Measurements from ENCODE around the gene SIGLEC9. TPM values are rescaled to one million over a fixed set of nuclear protein-coding genes. Genes with fewer than 3 reads are reported as not detected.

Gene SIGLEC9
- 1 to 10 TPM in 3 of 4 donors, under 1 TPM in 1; 0.97 to 2.3 (median 1.3) TPM for polyA plus RNA-seq (ENCODE audit: insufficient read length in 4 of 4)

DNA sequence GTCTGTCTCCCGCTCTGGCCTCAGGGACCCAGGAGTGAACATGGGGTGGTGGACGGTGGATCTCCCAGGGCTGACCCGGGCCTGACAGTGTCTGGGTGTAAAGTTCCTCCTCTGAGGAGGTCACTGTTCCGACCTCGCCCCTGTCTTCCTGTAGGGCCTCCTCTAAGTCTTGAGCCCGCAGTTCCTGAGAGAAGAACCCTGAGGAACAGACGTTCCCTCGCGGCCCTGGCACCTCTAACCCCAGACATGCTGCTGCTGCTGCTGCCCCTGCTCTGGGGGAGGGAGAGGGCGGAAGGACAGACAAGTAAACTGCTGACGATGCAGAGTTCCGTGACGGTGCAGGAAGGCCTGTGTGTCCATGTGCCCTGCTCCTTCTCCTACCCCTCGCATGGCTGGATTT, at the start of gene SIGLEC9:
Gene SIGLEC9, plus strand, starts transcription at position 178 of the 400 bp plus-strand sequence. Its CDS starts 69 bp downstream, at position 247.
- DNase-seq (ENCODE audit: low read depth in 4 of 4, low spot score in 3 of 4) = no peak

DNA sequence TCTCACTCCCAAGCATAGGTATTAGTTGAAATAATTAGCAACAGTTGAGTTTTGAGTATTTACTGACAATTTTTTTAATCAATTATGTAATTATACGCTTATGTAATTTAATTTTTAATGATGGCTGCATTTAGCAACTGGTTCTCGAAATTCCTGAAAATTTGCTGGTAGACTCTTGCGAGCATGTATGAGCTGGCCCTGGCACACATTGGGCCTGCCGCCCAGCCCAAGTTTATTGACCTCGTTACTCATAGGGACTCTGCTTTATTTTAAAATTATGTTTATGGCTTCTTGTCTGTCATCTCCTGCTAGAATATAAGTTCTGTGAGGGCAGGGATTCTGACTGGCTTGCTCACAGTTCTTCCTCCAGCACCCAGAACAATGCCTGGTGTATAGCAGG, 48.7 kb upstream of the SIGLEC9 start:
- no peak for DNase-seq (ENCODE audit: low read depth in 4 of 4, low spot score in 3 of 4)

DNA sequence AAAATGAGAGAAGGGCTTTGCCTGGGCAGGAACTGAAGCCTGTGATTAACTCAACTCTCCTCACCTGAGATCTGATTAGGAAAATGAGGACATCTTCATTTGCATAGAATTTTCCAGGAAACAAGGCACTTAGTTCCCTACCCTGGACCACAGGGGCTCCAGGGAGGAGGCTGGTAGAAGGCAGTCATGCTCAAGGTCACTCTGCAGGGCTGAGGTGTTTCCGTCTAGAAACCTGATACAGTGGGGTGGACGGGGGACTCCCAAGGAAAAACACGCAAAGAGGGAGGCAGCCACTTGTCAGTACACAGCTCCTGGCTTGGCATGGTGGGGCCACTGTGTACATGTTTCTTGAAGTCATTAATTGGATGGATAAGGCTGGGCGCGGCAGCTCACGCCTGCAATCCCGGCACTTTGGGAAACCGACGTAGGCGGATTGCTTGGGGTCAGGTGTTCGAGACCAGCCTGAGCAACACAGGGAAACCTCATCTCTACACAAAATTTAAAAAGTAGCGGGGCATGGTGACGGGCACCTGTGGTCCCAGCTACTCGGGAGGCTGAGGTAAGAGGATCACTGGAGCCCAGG, 48.0 kb upstream of the SIGLEC9 start:
- no peak for DNase-seq (ENCODE audit: low read depth in 4 of 4, low spot score in 3 of 4)

DNA sequence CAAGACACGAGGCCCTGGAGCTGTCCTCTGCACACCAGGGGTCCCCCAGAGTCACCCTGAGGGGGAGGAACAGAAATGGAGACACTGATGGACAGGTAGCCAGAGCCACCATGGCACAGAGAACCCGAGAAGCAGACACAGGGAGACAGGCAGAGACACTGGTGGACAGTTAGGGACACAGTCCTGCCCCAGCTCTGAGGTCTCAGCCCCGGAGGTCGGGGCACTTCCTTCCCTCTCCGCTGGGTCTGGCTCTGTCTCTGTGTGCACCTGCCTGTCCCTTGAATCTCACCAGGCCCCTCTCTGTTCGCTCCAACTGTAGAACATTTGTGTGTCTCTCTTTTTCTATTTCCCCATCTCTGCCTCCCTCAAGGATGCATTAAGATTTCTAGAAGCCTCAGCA, 46.6 kb upstream of the SIGLEC9 start:
- no peak for DNase-seq (ENCODE audit: low read depth in 4 of 4, low spot score in 3 of 4)

DNA sequence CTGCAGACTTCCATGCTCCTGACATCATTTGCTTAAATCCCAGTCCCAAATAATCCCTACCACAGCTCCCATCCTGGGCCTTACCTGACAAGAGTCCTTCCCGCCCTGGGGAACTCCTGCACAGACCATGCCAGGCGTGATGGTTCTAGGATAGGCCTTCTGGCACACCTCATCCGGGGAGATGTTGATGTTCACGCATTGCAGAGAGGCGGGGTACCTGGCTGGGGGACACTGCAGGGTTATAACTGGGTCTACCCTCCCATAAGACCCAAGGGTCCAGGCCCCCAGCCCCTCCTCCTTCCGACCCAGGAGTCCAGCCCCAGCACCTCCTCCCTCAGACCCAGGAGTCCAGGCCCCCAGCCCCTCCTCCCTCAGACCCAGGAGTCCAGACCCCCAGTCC, 46.0 kb upstream of the SIGLEC9 start:
- no peak for DNase-seq (ENCODE audit: low read depth in 4 of 4, low spot score in 3 of 4)

DNA sequence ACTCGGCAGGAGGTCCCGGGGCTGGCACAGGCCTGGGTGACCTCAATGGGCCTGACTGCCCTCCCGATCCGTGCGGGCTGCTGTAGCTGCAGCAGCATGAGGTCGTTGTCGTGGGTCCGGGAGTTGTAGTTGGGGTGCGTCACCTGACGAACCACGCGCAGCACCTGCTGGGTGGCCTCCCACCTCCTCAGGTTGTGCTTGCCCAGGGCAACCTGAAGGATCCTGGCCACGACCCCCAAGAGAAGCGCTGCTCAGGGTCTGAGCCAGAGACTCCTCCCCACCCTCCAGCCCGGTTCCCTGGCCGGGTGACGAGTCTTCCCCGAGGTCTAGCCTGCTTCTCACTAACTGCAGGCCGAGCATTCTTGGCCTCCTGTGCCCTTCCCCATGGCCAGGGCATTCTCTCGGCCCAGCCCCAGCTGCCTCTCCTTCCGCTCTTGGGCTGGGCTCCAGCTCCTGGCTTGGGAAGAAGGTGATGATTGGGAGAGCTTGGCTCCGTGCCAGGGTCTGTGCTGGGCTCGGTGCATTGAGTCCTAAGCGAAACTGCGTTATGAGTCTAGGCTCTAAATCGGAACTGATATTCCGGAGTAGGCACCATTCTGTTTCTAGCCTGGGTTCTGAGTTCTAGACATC, 45.1 kb upstream of the SIGLEC9 start:
- DNase-seq (ENCODE audit: low read depth in 4 of 4, low spot score in 3 of 4) = no peak

DNA sequence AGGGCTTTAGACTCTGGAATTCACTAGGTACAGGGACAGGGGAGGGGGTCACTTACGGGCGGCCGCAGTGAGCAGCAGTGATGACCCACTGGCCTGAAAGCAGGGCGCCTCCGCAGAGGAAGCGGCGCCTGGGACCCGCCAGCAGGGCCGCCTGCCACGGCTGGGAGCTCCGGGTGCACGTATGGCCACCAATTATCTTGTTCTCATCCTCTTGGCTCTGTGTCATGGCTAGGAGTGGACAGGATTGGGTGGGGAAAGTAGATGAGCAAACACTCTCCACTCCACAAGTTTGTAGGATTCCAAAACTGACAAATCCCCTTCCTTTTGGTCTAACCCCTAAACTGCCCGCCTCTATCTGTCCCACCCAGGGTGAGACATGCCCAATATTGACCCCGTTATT, 43.2 kb upstream of the SIGLEC9 start:
- DNase-seq (ENCODE audit: low read depth in 4 of 4, low spot score in 3 of 4) = no peak

DNA sequence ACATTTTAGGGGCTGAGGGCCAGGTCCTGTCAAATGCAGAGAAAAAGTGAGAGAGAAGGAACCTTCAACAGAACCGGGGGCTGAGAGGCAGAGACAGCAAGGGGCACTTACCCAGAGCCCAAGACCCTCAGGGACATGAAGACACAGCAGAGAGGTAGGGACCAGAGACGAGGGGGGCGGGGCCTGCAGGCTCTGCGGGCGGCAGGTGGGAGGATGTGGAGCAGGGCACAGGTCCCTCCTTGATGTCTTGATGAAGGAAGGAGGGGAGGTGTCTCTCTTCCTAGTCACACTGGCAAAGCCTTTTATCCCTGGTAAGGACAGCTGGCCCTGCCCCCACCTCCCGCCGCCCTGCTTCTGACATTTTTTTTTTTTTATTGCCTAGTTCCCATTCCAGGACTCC, 42.1 kb upstream of the SIGLEC9 start, which contains the start of gene KLK14:
Gene KLK14, minus strand, starts transcription at position 277 of the 400 bp plus-strand sequence. Its CDS starts 273 bp downstream, at position 4.
- DNase-seq (ENCODE audit: low read depth in 4 of 4, low spot score in 3 of 4) = no peak

DNA sequence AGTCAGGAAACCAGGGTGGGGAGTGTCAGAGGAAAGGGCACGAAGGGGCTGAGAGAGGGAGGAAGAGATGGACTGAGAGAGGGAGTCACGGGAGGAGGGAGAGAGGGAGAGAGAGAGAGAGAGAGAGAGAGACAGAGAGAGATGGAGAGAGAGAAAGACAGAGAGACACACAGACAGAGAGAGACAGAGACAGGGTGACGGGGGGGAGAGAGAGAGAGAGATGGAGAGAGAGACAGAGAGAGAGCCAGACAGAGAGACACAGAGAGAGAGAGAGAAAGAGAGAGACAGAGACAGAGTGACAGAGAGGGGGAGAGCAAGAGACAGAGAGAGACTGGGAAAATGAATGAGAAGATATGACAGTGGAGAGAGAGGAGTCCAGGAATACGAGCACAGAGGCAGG, 41.5 kb upstream of the SIGLEC9 start:
- no peak for DNase-seq (ENCODE audit: low read depth in 4 of 4, low spot score in 3 of 4)

DNA sequence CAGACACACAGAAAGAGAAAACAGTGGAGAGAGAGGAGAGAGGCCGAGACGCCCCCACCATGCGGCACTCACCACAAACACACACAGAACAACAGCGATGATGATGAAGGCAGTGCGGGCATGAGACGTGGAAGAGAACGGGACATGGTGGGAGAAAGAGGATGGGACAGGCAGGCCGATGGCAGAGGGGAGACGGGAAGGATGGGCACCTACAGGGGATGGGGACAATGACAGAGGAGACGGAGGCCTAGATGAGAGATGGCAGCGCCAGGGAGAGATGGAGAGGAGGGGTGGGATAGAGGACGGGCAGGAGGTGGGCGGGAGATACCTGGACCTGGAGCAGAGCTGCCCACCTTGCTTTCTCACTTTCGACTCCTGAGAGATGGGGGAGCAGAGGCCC, 40.9 kb upstream of the SIGLEC9 start:
- no peak for DNase-seq (ENCODE audit: low read depth in 4 of 4, low spot score in 3 of 4)

DNA sequence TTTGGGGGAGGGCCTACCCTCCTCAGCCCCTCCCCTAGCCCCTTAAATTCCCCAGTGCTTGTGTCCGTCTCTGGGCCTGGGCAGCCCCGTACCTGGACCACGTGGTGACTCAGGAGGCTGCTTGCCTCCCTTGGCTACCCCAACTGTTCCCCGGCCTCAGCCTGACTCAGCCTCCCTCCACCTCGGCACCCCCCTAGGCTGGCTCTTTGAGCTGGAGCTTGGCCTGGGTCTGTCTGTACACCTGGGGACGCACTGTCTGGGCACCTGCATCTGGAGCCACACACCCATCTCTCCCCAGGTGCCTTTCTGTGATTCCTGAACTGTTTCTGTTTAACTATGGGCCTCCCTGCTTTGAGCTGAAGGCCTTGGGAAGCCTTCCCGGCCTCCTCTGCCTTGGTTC, 40.2 kb upstream of the SIGLEC9 start:
- no peak for DNase-seq (ENCODE audit: low read depth in 4 of 4, low spot score in 3 of 4)

DNA sequence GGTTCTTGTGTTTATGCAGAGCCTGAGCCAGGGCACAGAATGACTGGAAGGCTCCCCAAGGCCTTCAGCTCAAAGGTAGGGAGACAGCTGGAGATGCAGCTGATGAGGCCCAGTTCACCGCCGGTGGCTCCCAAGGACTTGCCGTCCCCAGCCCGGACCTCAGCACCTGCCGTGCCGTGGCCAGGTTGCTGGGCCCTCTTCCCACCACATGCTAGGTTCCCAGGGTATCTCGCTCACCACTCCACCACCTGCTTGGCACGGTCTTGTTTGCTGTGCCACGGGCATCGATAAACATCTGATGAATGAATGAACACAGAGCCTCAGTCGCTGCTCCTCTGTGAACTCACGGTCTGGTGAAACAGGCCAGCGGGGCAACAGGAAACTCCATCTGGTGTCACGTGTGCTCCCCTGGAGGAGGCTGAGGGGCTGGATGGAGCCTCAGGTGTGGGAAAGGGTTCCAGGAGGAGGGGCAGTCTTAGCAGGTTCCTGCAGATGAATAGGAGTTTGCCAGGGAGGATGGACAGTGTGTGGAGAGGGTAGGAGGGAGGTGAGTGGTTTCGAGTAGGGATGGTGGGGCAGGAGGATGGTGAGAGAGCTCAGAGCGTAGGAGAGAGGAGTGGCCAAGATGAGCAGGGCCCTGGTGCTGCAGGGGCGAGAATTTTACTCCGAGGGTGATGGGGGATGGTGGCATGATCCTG, 38.4 kb upstream of the SIGLEC9 start:
- no peak for DNase-seq (ENCODE audit: low read depth in 4 of 4, low spot score in 3 of 4)

DNA sequence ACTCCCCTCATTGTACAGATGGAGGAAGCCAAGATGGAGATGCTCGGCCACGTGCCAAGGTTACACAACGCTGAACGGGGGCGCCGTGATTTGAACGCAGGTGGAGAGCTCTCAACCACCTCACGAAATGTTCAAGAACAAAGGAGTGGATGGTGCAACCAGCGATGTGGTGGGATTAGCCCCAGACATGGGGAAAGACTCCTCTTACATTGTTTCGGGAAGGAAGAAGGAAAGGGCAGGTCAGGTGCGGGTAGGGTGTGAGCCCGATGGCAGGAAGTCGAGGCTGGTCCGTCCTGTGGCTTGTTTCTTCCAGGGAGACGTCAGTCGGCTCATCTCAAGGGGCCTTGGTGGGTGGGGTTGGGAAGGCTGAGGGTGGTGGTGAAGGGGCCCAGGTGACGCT, 34.9 kb upstream of the SIGLEC9 start:
- no peak for DNase-seq (ENCODE audit: low read depth in 4 of 4, low spot score in 3 of 4)

DNA sequence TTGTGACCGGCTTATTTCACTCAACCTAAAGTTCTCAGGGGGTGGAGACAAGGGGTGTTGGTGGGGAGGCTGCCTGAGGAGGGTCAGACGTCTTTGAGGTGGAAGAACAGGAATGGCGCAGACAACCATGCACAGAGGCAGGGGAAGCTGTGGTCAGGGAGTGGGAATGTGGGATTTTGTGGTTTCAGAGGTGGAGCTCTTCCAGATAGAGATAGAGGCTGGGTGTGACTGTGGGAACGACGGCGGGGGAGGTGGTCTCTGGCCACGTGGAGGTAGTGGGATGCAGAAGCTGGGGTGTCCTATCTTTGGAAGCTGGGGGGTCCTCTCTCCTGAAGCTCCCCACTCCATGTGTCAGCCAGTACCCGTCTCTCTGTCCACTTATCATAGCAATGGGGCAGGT, 34.2 kb upstream of the SIGLEC9 start:
- DNase-seq (ENCODE audit: low read depth in 4 of 4, low spot score in 3 of 4) = no peak

DNA sequence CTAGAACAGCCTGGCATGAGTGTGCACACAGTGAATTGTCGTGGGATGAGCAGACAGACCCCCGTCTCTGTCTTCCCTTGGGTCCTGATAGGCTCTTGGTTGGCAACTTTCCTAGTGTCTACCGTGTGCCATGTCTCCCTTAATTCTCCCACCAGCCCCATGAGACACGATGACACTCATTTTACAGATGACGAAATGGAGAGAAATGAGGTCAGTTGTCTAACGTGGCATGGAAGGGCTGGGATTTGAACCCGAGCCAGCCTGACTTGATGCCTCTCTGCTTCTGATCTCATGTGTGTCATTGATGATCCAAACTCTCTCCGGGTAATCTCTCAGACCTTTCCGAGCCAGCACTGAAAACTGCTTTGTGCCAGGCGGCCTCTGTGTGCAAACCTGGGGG, 33.6 kb upstream of the SIGLEC9 start:
- no peak for DNase-seq (ENCODE audit: low read depth in 4 of 4, low spot score in 3 of 4)

DNA sequence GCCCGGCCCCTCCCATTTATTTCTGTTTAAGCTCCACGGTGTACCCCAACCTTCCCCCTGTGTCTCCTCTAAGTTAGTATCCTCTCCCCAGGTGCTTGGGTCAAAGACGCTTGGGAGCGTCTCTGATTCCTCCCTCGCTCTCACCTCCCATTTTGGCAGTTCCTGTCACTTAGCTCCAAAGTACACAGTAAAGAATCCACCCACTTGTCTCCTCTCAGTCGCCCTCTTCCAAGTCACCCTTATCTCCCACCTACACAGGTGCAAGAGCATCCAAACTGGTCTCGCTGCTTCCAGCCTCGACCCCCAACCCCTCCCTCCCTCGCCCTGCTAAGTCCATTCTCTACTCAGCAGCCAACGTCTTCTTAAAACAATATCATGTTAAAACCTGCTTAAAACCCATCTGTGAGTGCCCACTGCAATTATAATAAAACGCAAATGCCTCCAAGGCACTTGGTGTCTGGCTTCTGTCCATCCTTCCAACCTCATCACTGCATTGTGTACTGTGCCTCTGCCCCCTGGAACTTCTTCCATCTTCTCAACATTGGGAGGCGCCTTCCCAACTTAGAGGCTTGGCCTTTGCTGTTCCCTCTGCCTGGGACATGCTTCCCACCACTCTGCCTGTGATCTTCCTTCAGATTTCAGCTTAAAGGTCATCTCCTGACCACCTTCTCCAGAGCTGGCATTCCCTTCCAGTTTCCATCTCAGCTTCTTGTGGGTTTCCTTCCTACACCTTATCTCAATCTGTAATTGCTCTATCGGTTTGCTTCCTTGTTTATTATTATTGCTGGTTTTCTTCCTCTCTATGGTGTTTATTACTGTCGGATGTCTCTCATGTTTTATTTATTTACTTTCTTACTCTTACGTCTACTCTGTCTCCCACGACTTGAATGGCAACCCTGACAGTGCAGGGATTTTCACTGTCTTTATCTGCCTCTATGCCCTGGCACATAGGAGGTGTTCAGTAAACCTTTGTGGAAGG, 32.5 kb upstream of the SIGLEC9 start:
- DNase-seq (ENCODE audit: low read depth in 4 of 4, low spot score in 3 of 4) = no peak

DNA sequence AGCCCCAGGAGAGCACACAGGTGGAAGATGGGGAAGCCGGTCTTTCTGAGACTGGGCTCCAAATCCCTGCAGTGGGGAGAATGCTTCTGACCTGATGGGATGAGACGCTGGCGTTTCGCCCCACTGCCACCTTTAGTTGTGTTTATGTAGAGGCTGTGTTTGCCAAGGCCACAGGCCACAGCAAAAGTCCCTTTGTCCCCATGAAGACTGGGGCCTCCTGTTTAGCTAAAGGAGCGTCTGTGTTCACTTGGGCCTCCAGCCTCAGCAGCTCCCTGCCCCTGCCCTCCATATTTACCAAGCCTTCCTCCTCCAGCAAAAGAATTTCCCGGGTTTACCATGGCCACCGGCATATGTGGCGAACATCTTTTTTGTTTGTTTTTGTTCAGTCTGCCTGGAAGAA, 31.6 kb upstream of the SIGLEC9 start:
- DNase-seq (ENCODE audit: low read depth in 4 of 4, low spot score in 3 of 4) = no peak

DNA sequence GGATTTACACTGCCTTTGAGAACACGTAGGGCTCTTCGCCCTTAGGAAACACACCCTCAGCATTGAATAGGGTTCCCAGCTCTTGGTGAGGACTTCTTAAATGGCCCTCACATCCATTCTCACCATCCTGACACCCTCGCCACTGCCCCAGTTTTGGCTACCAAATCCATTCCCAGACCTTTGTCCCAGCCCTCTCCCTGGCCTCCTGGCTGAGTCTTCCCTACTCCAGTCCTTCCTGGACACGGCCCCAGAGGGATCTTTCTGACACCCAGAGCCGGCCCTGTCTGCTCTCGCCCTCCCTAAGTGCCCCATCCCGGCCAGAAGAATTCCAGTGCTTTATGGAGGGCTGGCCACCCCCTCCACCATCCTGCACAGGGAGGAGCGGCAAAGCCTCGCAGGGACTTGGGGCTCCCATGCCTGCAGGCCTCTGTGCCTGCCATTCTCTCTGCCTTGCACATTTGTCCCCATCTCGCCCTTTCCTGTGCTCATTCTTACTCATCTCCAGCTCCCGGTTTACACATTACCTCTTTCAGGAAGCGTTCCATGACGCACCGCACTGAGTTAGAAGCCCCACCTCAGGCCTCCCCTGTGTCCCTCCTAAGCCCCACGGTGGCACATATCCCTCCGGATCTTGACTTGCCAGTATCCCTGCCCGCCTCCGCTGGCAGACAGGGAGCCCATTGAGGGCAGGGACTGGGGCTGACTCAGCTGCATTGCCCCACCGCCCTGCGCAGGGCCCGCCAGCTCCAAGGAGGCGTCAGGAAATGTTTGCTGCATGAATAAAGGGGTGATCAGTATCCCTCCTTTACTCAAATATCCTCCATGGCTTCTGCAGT, 31.0 kb upstream of the SIGLEC9 start:
- no peak for DNase-seq (ENCODE audit: low read depth in 4 of 4, low spot score in 3 of 4)

DNA sequence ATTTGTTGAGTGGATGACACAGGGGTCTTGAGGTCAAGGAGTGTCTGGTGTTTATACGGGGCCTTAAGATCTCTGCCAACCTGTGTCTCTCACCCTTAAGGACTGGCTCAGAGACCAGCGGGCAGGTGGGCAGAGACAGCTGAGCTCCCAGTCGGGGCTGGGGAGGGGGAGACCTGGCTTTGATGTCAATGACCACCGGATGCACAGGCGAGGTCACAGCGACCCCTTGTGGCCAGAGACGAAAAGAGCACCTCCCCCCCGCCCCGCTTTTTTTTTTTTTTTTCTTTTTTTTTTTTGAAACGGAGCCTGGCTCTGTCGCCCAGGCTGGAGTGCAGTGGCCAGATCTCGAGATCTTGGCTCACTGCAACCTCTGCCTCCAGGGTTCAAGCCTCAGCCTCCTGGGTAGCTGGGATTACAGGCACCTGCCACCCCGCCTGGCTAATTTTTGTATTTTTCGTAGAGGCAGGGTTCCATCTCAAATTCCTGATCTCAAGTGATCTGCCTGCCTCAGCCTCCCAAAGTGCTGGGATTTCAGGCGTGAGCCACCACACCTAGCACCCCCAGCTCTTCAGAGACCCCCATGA, 29.9 kb upstream of the SIGLEC9 start:
- peak in 1 of 4 donors; percentile 23 for DNase-seq (ENCODE audit: low read depth in 4 of 4, low spot score in 3 of 4)
